ENCODE results near the gene COL9A3. TPM values are rescaled to one million over a fixed set of nuclear protein-coding genes. Genes with fewer than 3 reads are reported as not detected.

Gene COL9A3
- total RNA-seq, 2 donors from 2014 or later: not detected

GRCh38 chr20:62787321-62787720 is 29.5 kb upstream of the COL9A3 start:
- Mint-ChIP-seq H3K9me3 (no peaks in the 10 kb centered on the region), H3K27ac (peak overlapping the region; percentile 68), H3K36me3 (ENCODE audit: low read depth) (no peaks in the 10 kb centered on the region), H3K4me3 (peak overlapping the region; percentile 19), H3K4me1 (peaks cover 15% of the 10 kb centered on the region), H3K27me3 (no peaks in the 10 kb centered on the region)
- ATAC-seq (replicated peaks): peak; percentile 64

- H3K4me3 Mint-ChIP-seq: peak overlapping the region; percentile 19
- no peaks in the 10 kb centered on the region for H3K27me3 Mint-ChIP-seq
- H3K4me1 Mint-ChIP-seq: peaks cover 15% of the 10 kb centered on the region
- H3K36me3 Mint-ChIP-seq (ENCODE audit: low read depth): no peaks in the 10 kb centered on the region
- H3K9me3 Mint-ChIP-seq: no peaks in the 10 kb centered on the region
- no peak for ATAC-seq (replicated peaks)
- peak overlapping the region; percentile 68 for H3K27ac Mint-ChIP-seq
These were observed 29.0 kb upstream of the COL9A3 start for GRCh38 chr20:62787866-62788265.

GRCh38 chr20:62788607-62789006 is 28.2 kb upstream of the COL9A3 start:
- ATAC-seq (replicated peaks): no peak
- H3K4me1 Mint-ChIP-seq: peaks cover 15% of the 10 kb centered on the region
- no peaks in the 10 kb centered on the region for H3K27me3 Mint-ChIP-seq
- H3K36me3 Mint-ChIP-seq (ENCODE audit: low read depth): no peaks in the 10 kb centered on the region
- no peak overlapping the region for H3K4me3 Mint-ChIP-seq
- no peaks in the 10 kb centered on the region for H3K9me3 Mint-ChIP-seq
- no peak overlapping the region for H3K27ac Mint-ChIP-seq

GRCh38 chr20:62790075-62790474 is 26.8 kb upstream of the COL9A3 start:
- Mint-ChIP-seq H3K4me1 (peaks cover 15% of the 10 kb centered on the region), H3K27me3 (no peaks in the 10 kb centered on the region), H3K27ac (no peak overlapping the region), H3K9me3 (no peaks in the 10 kb centered on the region), H3K4me3 (no peak overlapping the region), H3K36me3 (ENCODE audit: low read depth) (no peaks in the 10 kb centered on the region)
- no peak for ATAC-seq (replicated peaks)

GRCh38 chr20:62791301-62792181 is 25.3 kb upstream of the COL9A3 start:
- peak overlapping the region; percentile 23 for H3K27ac Mint-ChIP-seq
- peak overlapping the region; percentile 6 for H3K4me3 Mint-ChIP-seq
- H3K9me3 Mint-ChIP-seq: no peaks in the 10 kb centered on the region
- no peak for ATAC-seq (replicated peaks)
- no peaks in the 10 kb centered on the region for H3K36me3 Mint-ChIP-seq (ENCODE audit: low read depth)
- H3K27me3 Mint-ChIP-seq: no peaks in the 10 kb centered on the region
- H3K4me1 Mint-ChIP-seq: peaks cover 15% of the 10 kb centered on the region

GRCh38 chr20:62792182-62792939 is 24.5 kb upstream of the COL9A3 start:
- H3K27ac Mint-ChIP-seq: peak overlapping the region; percentile 91
- no peak for ATAC-seq (replicated peaks)
- H3K4me1 Mint-ChIP-seq: peaks cover 9% of the 10 kb centered on the region

GRCh38 chr20:62792940-62793756 is 23.7 kb upstream of the COL9A3 start:
- peak overlapping the region; percentile 87 for H3K4me3 Mint-ChIP-seq
- peaks cover 5% of the 10 kb centered on the region for H3K4me1 Mint-ChIP-seq
- H3K36me3 Mint-ChIP-seq (ENCODE audit: low read depth): peaks cover 13% of the 10 kb centered on the region
- H3K9me3 Mint-ChIP-seq: no peaks in the 10 kb centered on the region
- no peak for ATAC-seq (replicated peaks)
- H3K27ac Mint-ChIP-seq: peak overlapping the region; percentile 91
- no peaks in the 10 kb centered on the region for H3K27me3 Mint-ChIP-seq

More at GRCh38 chr20:62792182-62792939, 24.5 kb upstream of the COL9A3 start:
- no peaks in the 10 kb centered on the region for H3K9me3 Mint-ChIP-seq
- H3K27me3 Mint-ChIP-seq: no peaks in the 10 kb centered on the region
- H3K4me3 Mint-ChIP-seq: peak overlapping the region; percentile 87
- H3K36me3 Mint-ChIP-seq (ENCODE audit: low read depth): peaks cover 5% of the 10 kb centered on the region

- Mint-ChIP-seq H3K27ac (peak overlapping the region; percentile 91), H3K4me3 (peak overlapping the region; percentile 87), H3K9me3 (no peaks in the 10 kb centered on the region), H3K27me3 (no peaks in the 10 kb centered on the region), H3K4me1 (peaks cover 11% of the 10 kb centered on the region), H3K36me3 (ENCODE audit: low read depth) (peaks cover 18% of the 10 kb centered on the region)
- no peak for ATAC-seq (replicated peaks)
These were observed 23.2 kb upstream of the COL9A3 start for GRCh38 chr20:62793757-62794006.

GRCh38 chr20:62794007-62794724 is 22.7 kb upstream of the COL9A3 start:
- peak overlapping the region; percentile 91 for H3K27ac Mint-ChIP-seq
- H3K4me1 Mint-ChIP-seq: peaks cover 11% of the 10 kb centered on the region
- no peaks in the 10 kb centered on the region for H3K9me3 Mint-ChIP-seq
- peaks cover 23% of the 10 kb centered on the region for H3K36me3 Mint-ChIP-seq (ENCODE audit: low read depth)
- ATAC-seq (replicated peaks): peak; percentile 81
- H3K4me3 Mint-ChIP-seq: peak overlapping the region; percentile 87
- no peaks in the 10 kb centered on the region for H3K27me3 Mint-ChIP-seq

- peak overlapping the region; percentile 87 for H3K4me3 Mint-ChIP-seq
- no peaks in the 10 kb centered on the region for H3K27me3 Mint-ChIP-seq
- H3K27ac Mint-ChIP-seq: peak overlapping the region; percentile 91
- ATAC-seq (replicated peaks): peak; percentile 5
- no peaks in the 10 kb centered on the region for H3K9me3 Mint-ChIP-seq
- peaks cover 33% of the 10 kb centered on the region for H3K36me3 Mint-ChIP-seq (ENCODE audit: low read depth)
- peaks cover 11% of the 10 kb centered on the region for H3K4me1 Mint-ChIP-seq
These were observed 21.7 kb upstream of the COL9A3 start for GRCh38 chr20:62795023-62795761.

- no peaks in the 10 kb centered on the region for H3K27me3 Mint-ChIP-seq
These were observed 20.0 kb upstream of the COL9A3 start for GRCh38 chr20:62796699-62797491.

GRCh38 chr20:62797671-62798532 is 18.9 kb upstream of the COL9A3 start:
- peaks cover 8% of the 10 kb centered on the region for H3K4me1 Mint-ChIP-seq

More at GRCh38 chr20:62796699-62797491, 20.0 kb upstream of the COL9A3 start:
- Mint-ChIP-seq H3K4me1 (peaks cover 8% of the 10 kb centered on the region), H3K4me3 (peak overlapping the region; percentile 74), H3K9me3 (no peaks in the 10 kb centered on the region), H3K27ac (peak overlapping the region; percentile 67), H3K36me3 (ENCODE audit: low read depth) (peaks cover 41% of the 10 kb centered on the region)
- no peak for ATAC-seq (replicated peaks)

More at GRCh38 chr20:62797671-62798532, 18.9 kb upstream of the COL9A3 start:
- peak overlapping the region; percentile 67 for H3K27ac Mint-ChIP-seq
- H3K9me3 Mint-ChIP-seq: no peaks in the 10 kb centered on the region
- no peaks in the 10 kb centered on the region for H3K27me3 Mint-ChIP-seq
- peaks cover 41% of the 10 kb centered on the region for H3K36me3 Mint-ChIP-seq (ENCODE audit: low read depth)
- ATAC-seq (replicated peaks): no peak
- H3K4me3 Mint-ChIP-seq: peak overlapping the region; percentile 74
